ES-I3 (cell line): ENCODE measurements around the gene DUSP18.

ENCODE experiments used
- H3K36me3 ChIP-seq: 2 replicates; pipeline ENCODE4 v1.6.1; 2013; ENCODE audit warnings: mild to moderate bottlenecking, low read length, control low read depth, moderate library complexity; ENCODE audit not compliant: insufficient read depth
- H3K4me1 ChIP-seq: 2 replicates; pipeline ENCODE4 v1.6.1; 2013; ENCODE audit warnings: mild to moderate bottlenecking, control low read depth, low read length; ENCODE audit not compliant: insufficient read depth
- H3K9ac ChIP-seq: 2 replicates; pipeline ENCODE4 v1.6.1; 2013; ENCODE audit warnings: low read depth, mild to moderate bottlenecking, low read length, moderate library complexity
- H3K9me3 ChIP-seq: 2 replicates; pipeline ENCODE4 v1.6.1; 2013; ENCODE audit warnings: mild to moderate bottlenecking, low read length, moderate library complexity; ENCODE audit not compliant: control insufficient read depth, insufficient read depth

The DUSP18 gene

GRCh38 chr22:30612789-30613188, 54.9 kb downstream of the DUSP18 start:
- Histone ChIP-seq H3K4me1 (peaks cover 15% of the 10 kb centered on the region; the same call in 1 of the 2 replicates), H3K9ac (no peak overlapping the region), H3K9me3 (no peaks in the 10 kb centered on the region), H3K36me3 (peaks cover 12% of the 10 kb centered on the region; the same call in 1 of the 2 replicates)
